HG03095 (cell line): ENCODE data around the gene COQ2.

Source experiments
- ATAC-seq: cut with Tn5 transposase; IDR thresholded peaks from one replicate; pipeline ENCODE4 v1.9.1; 2021; ENCODE audit warnings: moderate library complexity; ENCODE audit not compliant: unreplicated experiment

COQ2 gene

DNA sequence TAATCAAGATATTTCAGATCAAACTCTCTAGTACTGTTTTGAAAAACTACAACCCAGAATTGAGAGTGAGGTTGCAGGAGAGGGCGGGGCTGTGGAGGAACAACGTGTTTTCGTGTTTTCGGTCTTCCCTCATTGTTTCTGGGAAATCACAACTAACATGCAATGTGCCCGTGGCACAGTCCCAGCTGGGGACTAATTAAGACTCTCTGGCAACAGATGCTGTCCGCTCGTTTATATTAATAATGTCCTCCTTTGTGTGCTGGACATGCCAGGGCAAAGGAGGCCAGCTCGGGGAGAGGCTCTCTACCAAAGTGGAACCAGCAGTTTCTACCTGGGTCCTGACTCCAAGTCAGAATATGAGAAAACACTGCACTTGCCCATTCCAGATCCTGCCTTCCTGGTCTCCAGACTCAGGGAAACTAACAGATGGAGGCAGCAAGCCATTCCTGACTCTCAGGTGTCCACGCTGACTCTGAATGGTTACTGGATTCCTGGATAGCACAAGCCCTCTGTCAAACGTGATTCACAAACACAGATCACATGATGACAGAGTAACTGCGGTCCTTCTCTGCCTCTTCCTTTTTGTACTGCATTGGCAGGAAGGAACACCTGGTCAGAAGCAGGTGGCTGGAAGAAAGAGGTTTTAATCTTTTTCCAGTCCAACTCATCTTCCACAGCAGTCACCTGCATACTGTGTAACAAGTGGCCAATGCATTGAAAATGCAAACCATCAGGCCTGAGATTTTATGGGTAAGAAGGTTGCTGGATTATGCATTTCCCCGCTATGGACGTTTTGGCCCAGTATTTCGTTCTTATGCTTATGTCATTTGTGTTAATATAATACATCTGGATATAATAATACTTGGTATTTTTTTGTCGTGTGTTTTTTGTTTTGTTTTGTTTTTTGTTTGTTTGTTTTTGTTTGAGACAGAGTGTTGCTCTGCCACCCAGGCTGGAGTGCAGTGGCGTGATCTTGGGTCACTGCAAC is 65.0 kb downstream of the COQ2 start:
- no peak for ATAC-seq

DNA sequence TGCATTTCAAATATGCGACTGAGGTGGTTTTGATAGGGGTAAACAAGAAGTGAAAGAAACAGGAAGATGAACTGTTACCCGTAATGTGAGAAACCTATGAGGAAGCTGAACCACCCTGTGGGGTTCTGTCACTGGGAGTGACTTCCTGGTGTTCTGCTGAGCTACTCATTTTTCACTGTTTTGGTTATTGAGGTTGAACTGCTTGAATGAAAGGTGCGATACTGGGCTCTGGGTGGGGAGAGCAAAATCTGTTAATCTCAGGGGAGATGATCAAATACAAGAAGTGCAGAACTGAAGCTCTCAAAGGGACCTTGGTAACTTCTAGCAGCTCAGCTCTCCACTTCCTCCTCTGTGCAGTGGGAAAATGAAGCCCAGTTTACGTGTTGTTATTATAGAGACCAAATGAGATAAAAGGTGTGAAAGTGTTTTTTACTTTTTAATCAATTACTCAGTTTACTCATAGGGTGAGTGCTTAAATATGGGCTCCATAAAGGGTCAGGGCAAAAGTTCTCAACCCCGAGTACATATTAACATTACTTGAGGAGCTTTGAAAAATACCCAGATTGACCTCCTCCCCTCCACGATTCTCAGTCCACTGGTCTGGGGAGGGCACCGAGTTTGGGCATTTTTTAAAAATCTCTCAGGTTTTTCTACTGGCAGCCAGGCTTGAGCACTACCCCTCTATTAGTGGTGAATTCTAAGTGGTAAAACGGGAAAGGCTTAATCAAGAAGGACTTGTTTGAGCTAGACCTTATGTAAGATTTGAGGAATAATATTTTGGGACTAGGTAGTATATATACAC is 66.7 kb downstream of the COQ2 start:
- ATAC-seq: peak; percentile 78

DNA sequence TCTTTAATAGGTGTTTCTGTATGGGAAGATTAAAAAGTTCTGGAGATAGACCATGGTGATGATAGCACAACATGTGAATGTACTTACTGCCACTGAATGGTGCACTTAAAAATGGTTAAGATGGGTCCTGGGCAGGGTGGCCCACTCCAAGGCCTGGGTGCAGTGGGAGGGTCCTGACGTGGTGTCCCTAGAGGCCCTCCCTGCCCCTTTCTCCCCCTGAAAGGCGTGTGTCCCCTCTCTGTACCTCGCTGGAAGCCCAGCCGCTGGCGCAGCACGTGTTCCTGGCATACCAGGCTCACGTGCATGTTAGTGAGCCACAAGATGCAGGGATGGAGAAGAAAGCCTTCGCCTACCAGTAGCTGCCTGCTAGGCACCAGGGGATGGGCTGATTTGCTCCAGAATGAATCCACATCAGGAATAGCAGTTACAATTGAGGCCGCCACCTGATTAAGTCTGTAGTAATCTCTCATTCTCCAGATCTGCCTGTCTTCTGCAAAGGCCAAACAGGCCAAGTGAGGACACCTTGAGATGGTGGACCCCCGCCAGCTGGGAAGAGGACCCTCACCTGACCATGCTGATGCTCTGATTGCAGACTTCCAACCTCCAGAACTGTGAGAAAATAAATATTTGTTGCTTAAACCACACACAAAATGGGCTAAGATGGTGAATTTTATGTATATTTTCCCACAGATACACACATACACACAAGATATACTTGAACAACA is 67.5 kb downstream of the COQ2 start:
- no peak for ATAC-seq

DNA sequence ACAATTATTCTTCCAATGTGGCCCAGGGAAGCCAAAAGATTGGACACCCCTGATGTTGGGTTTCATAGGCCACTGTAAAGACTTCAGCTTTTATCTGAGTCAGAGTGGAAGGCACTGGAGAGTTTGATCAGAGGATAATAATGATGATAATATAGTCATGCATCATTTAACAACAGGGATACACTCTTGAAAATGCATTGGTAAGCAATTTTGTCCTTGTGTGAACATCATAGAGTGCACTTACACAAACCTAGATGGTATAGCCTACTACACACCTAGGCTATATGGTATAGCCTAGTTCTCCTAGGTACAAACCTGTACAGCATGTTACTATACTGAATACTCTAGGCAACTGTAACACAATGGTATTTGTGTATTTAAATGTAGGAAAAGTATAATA is 70.5 kb downstream of the COQ2 start:
- ATAC-seq: no peak
